ENCODE results near the gene TECPR2. TPM values are rescaled to one million over a fixed set of nuclear protein-coding genes. Genes with fewer than 3 reads are reported as not detected.

TECPR2 gene
- total RNA-seq, 2 donors from 2014 or later, result 7.0 to 51.4 TPM

GRCh38 chr14:102502571-102502970 is 139.8 kb downstream of the TECPR2 start:
- intact Hi-C loops (cut with DNase I), result no loop called here
- no peaks in the 10 kb centered on the region for H3K9me3 ChIP-seq
- no peak for TF ChIP-seq POLR2A (IDR thresholded peaks at IDR 0.05)
- TF ChIP-seq, protein P1, sequence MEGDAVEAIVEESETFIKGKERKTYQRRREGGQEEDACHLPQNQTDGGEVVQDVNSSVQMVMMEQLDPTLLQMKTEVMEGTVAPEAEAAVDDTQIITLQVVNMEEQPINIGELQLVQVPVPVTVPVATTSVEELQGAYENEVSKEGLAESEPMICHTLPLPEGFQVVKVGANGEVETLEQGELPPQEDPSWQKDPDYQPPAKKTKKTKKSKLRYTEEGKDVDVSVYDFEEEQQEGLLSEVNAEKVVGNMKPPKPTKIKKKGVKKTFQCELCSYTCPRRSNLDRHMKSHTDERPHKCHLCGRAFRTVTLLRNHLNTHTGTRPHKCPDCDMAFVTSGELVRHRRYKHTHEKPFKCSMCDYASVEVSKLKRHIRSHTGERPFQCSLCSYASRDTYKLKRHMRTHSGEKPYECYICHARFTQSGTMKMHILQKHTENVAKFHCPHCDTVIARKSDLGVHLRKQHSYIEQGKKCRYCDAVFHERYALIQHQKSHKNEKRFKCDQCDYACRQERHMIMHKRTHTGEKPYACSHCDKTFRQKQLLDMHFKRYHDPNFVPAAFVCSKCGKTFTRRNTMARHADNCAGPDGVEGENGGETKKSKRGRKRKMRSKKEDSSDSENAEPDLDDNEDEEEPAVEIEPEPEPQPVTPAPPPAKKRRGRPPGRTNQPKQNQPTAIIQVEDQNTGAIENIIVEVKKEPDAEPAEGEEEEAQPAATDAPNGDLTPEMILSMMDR (IDR thresholded peaks at IDR 0.05), result no peak
- H3K27me3 ChIP-seq, result no peaks in the 10 kb centered on the region
- DNase-seq, result no peak
- no peaks in the 10 kb centered on the region for H3K4me1 ChIP-seq
- H3K4me3 ChIP-seq, result no peak overlapping the region
- 92 to 94% methylated on average over 10 of the region's 10 CpGs for WGBS, 2 donors
- H3K36me3 ChIP-seq (replicated peaks in 1 of 2; ENCODE audit: insufficient read depth in 1 of 2, low read depth in 2 of 2), result peaks cover 0 to 8% of the 10 kb centered on the region in 2 donors
- no peak overlapping the region for H3K27ac ChIP-seq
- no peak for ATAC-seq

DNA sequence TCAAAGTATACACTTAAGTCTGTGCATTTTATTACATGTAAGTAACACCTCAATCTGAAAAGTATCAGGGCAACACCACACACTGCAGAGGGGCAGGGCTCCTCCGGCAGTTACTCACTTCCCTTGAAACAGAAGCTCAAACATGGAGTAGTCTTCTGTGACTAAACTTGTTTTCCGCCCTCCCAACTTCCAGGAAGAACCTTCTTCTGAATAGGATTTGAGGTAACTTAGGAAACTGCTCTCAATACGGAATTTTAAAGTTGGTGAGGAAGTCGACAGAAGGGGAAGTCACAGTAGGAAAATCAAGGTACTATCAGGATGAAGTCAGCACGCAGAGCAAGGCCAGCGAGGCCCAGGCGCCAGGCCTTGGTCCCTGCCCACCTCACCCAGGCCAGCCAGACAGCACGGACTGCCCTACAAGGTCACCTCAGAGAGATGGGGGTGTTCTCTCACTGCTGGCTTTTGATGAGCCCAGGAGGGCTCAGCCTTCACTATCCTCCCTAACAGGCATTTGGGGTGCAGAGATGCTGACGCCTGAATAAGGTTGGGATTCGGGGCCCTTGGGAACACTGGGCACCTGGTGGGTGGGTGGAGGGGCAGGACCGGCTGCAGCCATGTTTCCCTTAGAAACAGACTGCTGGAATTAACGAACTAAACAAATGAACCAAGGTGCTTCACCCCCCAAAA is 141.0 kb downstream of the TECPR2 start:
- TF ChIP-seq POLR2A (IDR thresholded peaks at IDR 0.05), result no peak
- TF ChIP-seq, protein P1 (IDR thresholded peaks at IDR 0.05), result no peak
- H3K9me3 ChIP-seq, result no peaks in the 10 kb centered on the region
- peaks cover 9% of the 10 kb centered on the region for H3K4me1 ChIP-seq
- H3K27ac ChIP-seq, result peak overlapping the region in 2 of 4 donors; percentile 22 to 26
- intact Hi-C loops (cut with DNase I), result no loop called here
- no peak overlapping the region for H3K4me3 ChIP-seq
- peaks cover 0 to 2% of the 10 kb centered on the region in 2 donors for H3K36me3 ChIP-seq (replicated peaks in 1 of 2; ENCODE audit: insufficient read depth in 1 of 2, low read depth in 2 of 2)
- DNase-seq, result no peak
- no peak for ATAC-seq
- no peaks in the 10 kb centered on the region for H3K27me3 ChIP-seq
- WGBS, 2 donors, result 55 to 61% methylated on average over 8 to 12 of the region's 12 CpGs

GRCh38 chr14:102504328-102504999 is 141.7 kb downstream of the TECPR2 start:
- intact Hi-C loops (cut with DNase I), result no loop called here
- Histone ChIP-seq H3K27me3 (no peaks in the 10 kb centered on the region), H3K4me1 (peaks cover 13% of the 10 kb centered on the region), H3K36me3 (replicated peaks in 1 of 2; ENCODE audit: insufficient read depth in 1 of 2, low read depth in 2 of 2) (no peaks in the 10 kb centered on the region), H3K27ac (peak overlapping the region in 1 of 4 donors; percentile 3), H3K9me3 (no peaks in the 10 kb centered on the region), H3K4me3 (no peak overlapping the region)
- DNase-seq (no peak), ATAC-seq (no peak)
- TF ChIP-seq POLR2A (IDR thresholded peaks at IDR 0.05), result no peak
- TF ChIP-seq, protein P1 (IDR thresholded peaks at IDR 0.05), result no peak
- WGBS, 2 donors, result 68% methylated on average over 15 of the region's 18 CpGs; no CpG with 5 or more reads in 1 of the 2 donors

GRCh38 chr14:102505000-102505619 is 142.4 kb downstream of the TECPR2 start:
- 88% methylated on average over 6 of the region's 7 CpGs; no CpG with 5 or more reads in 1 of the 2 donors for WGBS, 2 donors
- Histone ChIP-seq H3K27ac (peak overlapping the region in 1 of 4 donors; percentile 3), H3K27me3 (no peaks in the 10 kb centered on the region), H3K36me3 (replicated peaks in 1 of 2; ENCODE audit: insufficient read depth in 1 of 2, low read depth in 2 of 2) (no peaks in the 10 kb centered on the region), H3K9me3 (no peaks in the 10 kb centered on the region), H3K4me3 (no peak overlapping the region), H3K4me1 (peaks cover 15% of the 10 kb centered on the region)
- ATAC-seq (no peak), DNase-seq (no peak)
- TF ChIP-seq, protein P1 (IDR thresholded peaks at IDR 0.05), result no peak
- no peak for TF ChIP-seq POLR2A (IDR thresholded peaks at IDR 0.05)
- intact Hi-C loops (cut with DNase I), result no loop called here

Data from body of pancreas (tissue), 4 donors.